ENCODE data around the gene MRPL34.

Gene MRPL34

GRCh38 chr19:17347361-17347760 lies 41.7 kb downstream of the MRPL34 start:
- FAIRE-seq = no peak

- FAIRE-seq = no peak
These were observed 42.2 kb downstream of the MRPL34 start for GRCh38 chr19:17347877-17348276.

DNA sequence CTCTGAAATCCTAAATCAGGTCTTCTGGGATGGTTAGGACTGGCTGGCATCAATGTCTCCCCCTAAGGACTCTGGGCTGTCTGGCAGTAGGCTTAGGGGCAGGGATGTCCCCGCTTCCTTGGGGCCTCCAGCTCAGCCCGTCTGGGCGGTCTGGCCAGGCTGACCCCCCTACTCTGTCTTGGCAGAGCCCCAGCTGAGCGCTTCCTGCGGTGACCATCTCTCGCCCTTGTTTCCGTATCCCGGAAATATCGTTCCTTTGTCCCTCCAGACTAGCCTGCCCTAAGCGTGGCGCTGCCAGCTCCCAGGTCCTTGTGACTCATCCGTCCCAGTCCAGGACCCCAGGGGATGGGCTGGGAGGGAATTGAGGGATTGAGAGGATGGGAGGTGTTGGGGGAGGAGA lies 43.0 kb downstream of the MRPL34 start:
- no peak for FAIRE-seq

- FAIRE-seq = no peak
These were observed 46.3 kb downstream of the MRPL34 start for GRCh38 chr19:17351815-17352435.

DNA sequence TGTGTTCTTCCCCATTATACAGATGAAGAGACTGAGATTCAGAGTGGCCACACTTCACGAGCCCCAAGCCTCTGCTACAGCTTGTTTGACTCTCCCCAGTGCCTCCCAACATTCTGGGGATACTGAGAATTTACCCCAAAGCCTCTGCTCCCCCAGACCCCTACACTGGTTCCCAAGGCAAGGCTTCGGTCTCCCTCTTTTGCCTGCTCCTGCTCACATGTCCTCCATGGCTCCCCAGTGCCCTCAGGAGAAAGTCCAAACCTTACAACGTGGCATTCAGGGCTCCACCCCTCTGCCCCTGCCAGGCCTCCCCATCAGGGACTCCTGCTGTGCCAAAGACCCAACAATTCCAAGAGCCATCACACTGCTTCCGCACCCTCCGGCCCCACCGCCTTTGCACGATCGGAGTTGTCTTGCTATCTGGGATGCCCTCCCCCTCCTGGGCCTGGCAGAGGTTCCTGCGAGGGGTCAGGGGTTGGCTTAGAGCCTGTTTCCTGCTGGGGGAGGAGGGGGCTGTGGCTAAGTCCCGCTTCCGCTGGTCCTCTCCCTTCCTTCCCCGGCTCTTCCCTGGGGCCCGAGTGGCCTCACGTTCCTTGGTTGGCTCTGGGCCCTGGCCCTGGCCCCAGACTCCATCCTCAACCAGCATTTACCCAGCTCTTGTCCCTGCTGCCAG lies 47.1 kb downstream of the MRPL34 start:
- no peak for FAIRE-seq

- FAIRE-seq = no peak
These were observed 47.7 kb downstream of the MRPL34 start for GRCh38 chr19:17353386-17353785.
